HEK293T (cell line): Measurements from ENCODE around the gene ONECUT1.

Source experiments
- ELF4 ChIP-seq: fragments of 450-650 bp; IDR thresholded peaks from 2 replicates; pipeline ENCODE4 v1.6.1; 2017; ENCODE audit warnings: antibody characterized with exemption
- FOXA1 ChIP-seq: fragments of 450-650 bp; IDR thresholded peaks from 2 replicates; pipeline ENCODE4 v1.6.1; 2016; ENCODE audit warnings: mild to moderate bottlenecking
- FOXK2 ChIP-seq: fragments of 450-650 bp; IDR thresholded peaks from 2 replicates; pipeline ENCODE4 v1.6.1; 2016; ENCODE audit warnings: mild to moderate bottlenecking
- FOXM1 ChIP-seq: fragments of 450-650 bp; IDR thresholded peaks from 2 replicates; pipeline ENCODE4 v1.6.1; 2017; ENCODE audit warnings: mild to moderate bottlenecking, borderline replicate concordance
- HDGF ChIP-seq: fragments of 450-650 bp; IDR thresholded peaks from 2 replicates; pipeline ENCODE4 v1.6.1; 2017; ENCODE audit warnings: antibody characterized with exemption, borderline replicate concordance
- LEF1 ChIP-seq: fragments of 450-650 bp; IDR thresholded peaks from 2 replicates; pipeline ENCODE4 v1.6.1; 2017; ENCODE audit warnings: mild to moderate bottlenecking, borderline replicate concordance
- SP1 ChIP-seq: fragments of 450-650 bp; IDR thresholded peaks from 2 replicates; pipeline ENCODE4 v1.6.1; 2017
- TARDBP ChIP-seq: fragments of 450-650 bp; IDR thresholded peaks from 2 replicates; pipeline ENCODE4 v1.6.1; 2016
- ZNF384 ChIP-seq: fragments of 450-650 bp; IDR thresholded peaks from 2 replicates; pipeline ENCODE4 v1.6.1; 2016

- no peak for TF ChIP-seq FOXK2
- no peak for TF ChIP-seq HDGF
- no peak for TF ChIP-seq FOXA1
- no peak for TF ChIP-seq LEF1
- no peak for TF ChIP-seq TARDBP
- TF ChIP-seq SP1, result no peak
- TF ChIP-seq ELF4, result no peak
- TF ChIP-seq ZNF384, result no peak
- no peak for TF ChIP-seq FOXM1
These were observed 14.5 kb upstream of the ONECUT1 start for GRCh38 chr15:52804526-52805081.
